SKM-1 (cell line): ENCODE measurements around the gene BCL2A1.
A peak's percentile ranks its signal among the peaks of the same experiment; 100 is the strongest.
"Not testable (repeated sequence)": the region's sequence is repeated elsewhere in the genome, so short reads cannot be mapped to it uniquely, and the experiment has no call there.

Experiments used
- DNase-seq: peaks from one replicate; lab custom pipeline; 2025; ENCODE audit not compliant: unreplicated experiment; lab: John Stamatoyannopoulos, UW

Gene BCL2A1

GRCh38 chr15:79926116-79926515 lies 44.9 kb downstream of the BCL2A1 start:
- DNase-seq: not testable (repeated sequence)

GRCh38 chr15:79924379-79924778 lies 46.6 kb downstream of the BCL2A1 start:
- no peak for DNase-seq

GRCh38 chr15:79923515-79924169 lies 47.4 kb downstream of the BCL2A1 start:
- peak; percentile 88 for DNase-seq

- no peak for DNase-seq
Observed at GRCh38 chr15:79923079-79923514, 47.9 kb downstream of the BCL2A1 start.

GRCh38 chr15:79922512-79923078 lies 48.4 kb downstream of the BCL2A1 start:
- DNase-seq: no peak

- no peak for DNase-seq
Observed at GRCh38 chr15:79919749-79920511, 51.1 kb downstream of the BCL2A1 start.

GRCh38 chr15:79919090-79919748 lies 51.8 kb downstream of the BCL2A1 start:
- no peak for DNase-seq

- peak; percentile 63 for DNase-seq
Observed at GRCh38 chr15:79918278-79918677, 52.7 kb downstream of the BCL2A1 start.

GRCh38 chr15:79916502-79917132 lies 54.4 kb downstream of the BCL2A1 start:
- no peak for DNase-seq

- peak; percentile 24 for DNase-seq
Observed at GRCh38 chr15:79915776-79916501, 55.1 kb downstream of the BCL2A1 start.

GRCh38 chr15:79914728-79915127 lies 56.3 kb downstream of the BCL2A1 start:
- DNase-seq: no peak
